GM12873 (cell line): ENCODE results near the gene PAPSS1.

Source experiments
- CTCF ChIP-seq: IDR thresholded peaks from 2 replicates; pipeline ENCODE4 v1.5.1; 2012; ENCODE audit warnings: low read depth, mild to moderate bottlenecking, moderate library complexity, low read length, control low read depth; ENCODE audit not compliant: insufficient read depth; ENCODE audit errors: missing control alignments

Gene PAPSS1

DNA sequence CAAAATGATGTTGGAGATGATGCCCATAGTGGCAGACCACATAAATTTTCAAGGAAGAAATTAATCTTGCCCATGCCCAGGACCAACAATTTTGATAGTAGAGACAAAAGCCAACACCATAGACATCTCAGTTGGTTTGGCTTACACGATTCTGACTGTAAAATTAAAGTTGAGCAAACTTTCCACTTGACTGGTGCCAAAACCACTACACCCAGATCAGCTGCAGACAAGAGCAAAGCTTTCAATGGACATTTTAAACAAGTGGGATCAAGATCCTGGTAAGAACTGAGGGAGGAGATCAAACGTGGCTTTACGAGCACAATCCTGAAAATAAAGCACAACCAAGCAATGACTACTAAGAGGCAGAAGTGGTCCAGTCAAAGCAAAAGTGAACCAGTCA lies 90.7 kb downstream of the PAPSS1 start:
- TF ChIP-seq CTCF, result no peak

- no peak for TF ChIP-seq CTCF
Observed at GRCh38 chr4:107625391-107625902, 94.6 kb downstream of the PAPSS1 start.

DNA sequence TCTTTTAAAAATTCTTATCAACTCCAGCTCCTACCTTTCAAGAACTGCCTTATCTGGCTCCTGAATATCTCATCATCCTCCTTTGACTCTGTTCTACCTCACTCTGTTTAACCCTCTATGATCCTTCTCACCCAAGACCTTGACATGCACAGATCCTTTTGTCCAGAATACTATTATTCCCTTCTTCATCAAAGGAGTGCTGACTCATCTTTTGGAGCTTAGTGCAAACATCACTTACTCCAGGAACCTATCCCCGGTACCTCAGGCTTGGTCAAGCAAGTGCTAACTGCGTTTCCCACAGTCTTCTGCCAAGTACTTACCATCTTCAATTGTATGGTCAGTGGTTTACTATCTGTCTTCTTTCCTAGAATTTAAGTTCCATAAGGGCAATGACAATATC lies 96.0 kb downstream of the PAPSS1 start:
- no peak for TF ChIP-seq CTCF

DNA sequence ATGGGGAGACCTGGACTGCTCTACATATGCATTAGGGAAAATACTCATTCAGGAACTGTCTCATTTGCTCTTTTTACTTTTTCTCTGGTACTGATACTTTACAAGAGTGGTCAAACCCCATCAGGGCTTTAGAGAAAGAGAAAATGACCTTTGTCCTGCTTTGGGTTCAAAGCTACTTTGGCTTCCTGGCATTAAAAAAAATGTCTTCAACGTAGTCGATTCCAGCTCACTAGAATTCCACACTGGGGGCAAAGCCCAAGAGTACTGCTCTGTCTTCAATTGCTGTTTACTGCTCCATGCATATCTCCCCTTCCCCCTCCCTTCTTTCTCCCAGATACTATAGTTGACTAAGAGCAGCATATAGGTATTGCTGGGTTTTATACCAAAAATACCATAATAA lies 98.0 kb downstream of the PAPSS1 start:
- no peak for TF ChIP-seq CTCF

DNA sequence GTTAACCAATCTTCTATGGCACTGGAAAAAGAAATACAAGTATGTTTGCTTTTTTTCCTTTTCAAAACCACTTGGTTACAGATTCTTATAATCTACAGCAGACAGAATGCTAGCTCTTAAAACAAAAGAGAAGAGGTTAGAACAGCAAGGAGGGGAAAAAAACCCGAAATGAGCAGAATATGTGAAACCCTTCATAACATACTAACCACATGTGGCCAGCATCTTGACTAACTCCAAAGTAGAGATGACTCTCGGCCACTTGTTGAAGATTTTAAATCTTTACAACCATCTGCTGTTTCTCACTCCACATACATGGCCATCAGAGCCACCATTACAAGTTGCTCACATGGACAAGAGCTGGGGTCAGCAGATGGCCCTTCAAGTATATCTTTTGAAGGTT lies 100.3 kb downstream of the PAPSS1 start:
- no peak for TF ChIP-seq CTCF

DNA sequence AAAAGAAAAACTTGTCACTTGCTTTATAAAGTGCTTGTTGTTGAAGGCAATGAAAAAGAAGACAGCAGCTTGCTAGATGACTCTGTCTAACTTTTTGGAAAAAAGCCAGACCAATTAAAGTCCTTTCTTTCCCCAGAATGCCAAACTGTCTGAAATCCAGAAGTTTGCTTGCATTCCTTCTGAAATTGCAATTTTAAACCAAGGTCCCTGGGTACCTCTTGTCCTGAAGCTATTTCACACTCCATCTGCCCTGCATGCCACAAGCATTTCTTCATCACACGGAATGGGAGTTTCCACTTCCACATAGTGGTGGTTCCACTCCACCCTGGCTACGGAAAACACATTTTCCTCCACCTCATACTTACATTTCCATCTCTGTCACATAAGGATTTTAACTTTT lies 101.0 kb downstream of the PAPSS1 start:
- no peak for TF ChIP-seq CTCF

DNA sequence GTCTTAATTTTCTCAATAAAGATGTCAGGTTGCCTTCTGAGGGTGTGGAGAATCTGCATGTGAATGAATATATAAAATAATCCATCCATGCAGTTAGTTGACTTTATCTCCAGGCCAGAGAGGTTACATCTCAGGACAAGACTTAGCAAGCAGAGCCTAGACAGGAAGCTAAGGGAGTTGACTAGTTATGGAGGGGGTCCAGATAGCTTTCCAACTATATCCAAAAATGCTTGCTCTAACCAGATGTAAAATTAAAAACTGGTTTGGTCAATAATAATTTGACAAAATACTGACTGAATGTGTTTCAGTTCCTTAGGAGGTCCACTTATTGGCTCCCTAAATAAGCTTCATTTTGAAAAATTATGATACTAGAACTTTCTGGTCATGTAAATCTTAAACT lies 101.4 kb downstream of the PAPSS1 start:
- TF ChIP-seq CTCF, result no peak
